ENCODE results near the gene MIEN1.
"Not testable (repeated sequence)": the region's sequence is repeated elsewhere in the genome, so short reads cannot be mapped to it uniquely, and the experiment has no call there.

MIEN1 gene

GRCh38 chr17:39732586-39732985, 2.3 kb upstream of the MIEN1 start:
- H3K4me3 ChIP-seq (ENCODE audit: control insufficient read depth, low read depth, low read length): no peak overlapping the region
- DNase-seq (ENCODE audit: low read depth): no peak
- no peak for TF ChIP-seq CTCF (conservative IDR thresholded peaks at IDR 0.05; ENCODE audit: control insufficient read depth, insufficient read depth, low read depth, low read length)

- peak; percentile 11 for DNase-seq (ENCODE audit: low read depth)
- no peak for TF ChIP-seq CTCF (conservative IDR thresholded peaks at IDR 0.05; ENCODE audit: control insufficient read depth, insufficient read depth, low read depth, low read length)
- H3K4me3 ChIP-seq (ENCODE audit: control insufficient read depth, low read depth, low read length): peak overlapping the region; percentile 66
These were observed 966 bp downstream of the MIEN1 start for GRCh38 chr17:39729280-39729851.

GRCh38 chr17:39727556-39727955, 2.8 kb downstream of the MIEN1 start:
- TF ChIP-seq CTCF (conservative IDR thresholded peaks at IDR 0.05; ENCODE audit: control insufficient read depth, insufficient read depth, low read depth, low read length): no peak
- no peak for DNase-seq (ENCODE audit: low read depth)
- no peak overlapping the region for H3K4me3 ChIP-seq (ENCODE audit: control insufficient read depth, low read depth, low read length)

GRCh38 chr17:39726617-39727016, 3.7 kb downstream of the MIEN1 start:
- H3K4me3 ChIP-seq (ENCODE audit: control insufficient read depth, low read depth, low read length): no peak overlapping the region
- no peak for TF ChIP-seq CTCF (conservative IDR thresholded peaks at IDR 0.05; ENCODE audit: control insufficient read depth, insufficient read depth, low read depth, low read length)
- no peak for DNase-seq (ENCODE audit: low read depth)

- not testable (repeated sequence) for H3K4me3 ChIP-seq (ENCODE audit: control insufficient read depth, low read depth, low read length); DNase-seq (ENCODE audit: low read depth)
These were observed 4.4 kb downstream of the MIEN1 start for GRCh38 chr17:39725923-39726322.

GRCh38 chr17:39724731-39725130, 5.6 kb downstream of the MIEN1 start:
- no peak for TF ChIP-seq CTCF (conservative IDR thresholded peaks at IDR 0.05; ENCODE audit: control insufficient read depth, insufficient read depth, low read depth, low read length)
- no peak overlapping the region for H3K4me3 ChIP-seq (ENCODE audit: control insufficient read depth, low read depth, low read length)
- no peak for DNase-seq (ENCODE audit: low read depth)

GRCh38 chr17:39722965-39723848, 7.1 kb downstream of the MIEN1 start:
- no peak overlapping the region for H3K4me3 ChIP-seq (ENCODE audit: control insufficient read depth, low read depth, low read length)
- no peak for TF ChIP-seq CTCF (conservative IDR thresholded peaks at IDR 0.05; ENCODE audit: control insufficient read depth, insufficient read depth, low read depth, low read length)
- DNase-seq (ENCODE audit: low read depth): no peak

All from fibroblast of mammary gland (primary cell).